GF-D8 (cell line): ENCODE measurements around the gene FRMD4A.

ENCODE experiments used
- DNase-seq: peaks from one replicate; lab custom pipeline; 2025; lab: John Stamatoyannopoulos, UW

FRMD4A gene

GRCh38 chr10:13816195-13816925 lies 514.4 kb downstream of the FRMD4A start:
- DNase-seq, result no peak

- no peak for DNase-seq
Measured at GRCh38 chr10:13815756-13816155, 515.0 kb downstream of the FRMD4A start.

GRCh38 chr10:13813550-13813949 lies 517.2 kb downstream of the FRMD4A start:
- DNase-seq, result no peak

GRCh38 chr10:13812804-13813203 lies 517.9 kb downstream of the FRMD4A start:
- no peak for DNase-seq

- DNase-seq, result no peak
Measured at GRCh38 chr10:13810568-13810967, 520.2 kb downstream of the FRMD4A start.

GRCh38 chr10:13809427-13809826 lies 521.3 kb downstream of the FRMD4A start:
- DNase-seq, result no peak

GRCh38 chr10:13808556-13809391 lies 522.0 kb downstream of the FRMD4A start:
- no peak for DNase-seq

GRCh38 chr10:13806419-13806818 lies 524.3 kb downstream of the FRMD4A start:
- DNase-seq, result no peak

GRCh38 chr10:13803566-13804554 lies 526.9 kb downstream of the FRMD4A start:
- DNase-seq, result no peak

- DNase-seq, result no peak
Measured at GRCh38 chr10:13801907-13802288, 528.8 kb downstream of the FRMD4A start.

GRCh38 chr10:13801156-13801906 lies 529.4 kb downstream of the FRMD4A start:
- no peak for DNase-seq

GRCh38 chr10:13797164-13797563 lies 533.6 kb downstream of the FRMD4A start:
- no peak for DNase-seq

- no peak for DNase-seq
Measured at GRCh38 chr10:13795653-13796555, 534.8 kb downstream of the FRMD4A start.

GRCh38 chr10:13794992-13795612 lies 535.6 kb downstream of the FRMD4A start:
- no peak for DNase-seq

- no peak for DNase-seq
Measured at GRCh38 chr10:13792006-13792405, 538.7 kb downstream of the FRMD4A start.

- no peak for DNase-seq
Measured at GRCh38 chr10:13791483-13791882, 539.2 kb downstream of the FRMD4A start.

- no peak for DNase-seq
Measured at GRCh38 chr10:13790196-13790595, 540.5 kb downstream of the FRMD4A start.

- no peak for DNase-seq
Measured at GRCh38 chr10:13789448-13789829, 541.3 kb downstream of the FRMD4A start.

GRCh38 chr10:13788711-13789447 lies 541.8 kb downstream of the FRMD4A start:
- DNase-seq, result no peak
